ENCODE results near the gene MAGI1.

MAGI1 gene

GRCh38 chr3:65833761-65834505, 204.8 kb downstream of the MAGI1 start:
- Mint-ChIP-seq H3K36me3 (no peaks in the 10 kb centered on the region), H3K27ac (no peak overlapping the region), H3K4me3 (no peak overlapping the region), H3K27me3 (no peaks in the 10 kb centered on the region), H3K9me3 (peaks cover 2% of the 10 kb centered on the region), H3K4me1 (no peaks in the 10 kb centered on the region)
- no peak for ATAC-seq

GRCh38 chr3:65831733-65832425, 206.8 kb downstream of the MAGI1 start:
- no peak overlapping the region for H3K27ac Mint-ChIP-seq
- ATAC-seq, result no peak
- H3K4me3 Mint-ChIP-seq, result no peak overlapping the region
- no peaks in the 10 kb centered on the region for H3K4me1 Mint-ChIP-seq
- peaks cover 2% of the 10 kb centered on the region for H3K9me3 Mint-ChIP-seq
- H3K27me3 Mint-ChIP-seq, result no peaks in the 10 kb centered on the region
- no peaks in the 10 kb centered on the region for H3K36me3 Mint-ChIP-seq

DNA sequence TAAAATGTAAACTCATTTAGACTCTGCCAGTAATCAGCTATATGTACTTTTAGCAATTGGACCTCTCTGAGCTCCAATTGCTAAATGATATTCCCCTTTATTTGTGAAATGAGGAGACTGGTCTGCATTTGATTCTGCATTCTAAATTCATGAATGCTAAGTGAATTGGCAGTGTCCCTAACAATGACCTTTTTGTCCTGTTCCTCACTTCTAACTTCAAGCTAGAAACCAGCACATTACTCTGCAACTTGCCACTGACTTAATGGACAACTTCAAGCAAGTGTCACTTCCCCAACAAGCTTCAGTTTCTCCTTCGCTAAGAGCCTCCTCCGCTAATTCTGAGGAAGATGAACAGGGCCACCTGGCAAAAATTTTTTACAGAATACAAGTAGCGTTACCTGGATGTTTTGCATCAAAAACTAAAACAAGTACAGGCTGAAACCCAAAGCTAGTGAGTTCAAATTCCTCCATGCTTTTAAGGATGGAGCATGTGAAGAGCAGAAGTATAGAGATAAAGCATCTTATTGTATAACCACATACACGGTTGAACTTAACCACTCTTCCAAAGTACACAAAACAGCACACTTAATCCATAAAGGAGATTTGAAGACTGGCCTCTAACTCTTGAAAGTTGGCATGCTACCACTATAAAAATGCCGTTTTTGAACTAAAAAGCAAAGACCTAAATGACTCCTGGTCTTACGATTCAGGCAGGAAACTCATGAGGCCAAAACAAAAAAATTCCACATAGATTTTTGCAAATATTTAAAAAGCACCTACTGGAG, 207.6 kb downstream of the MAGI1 start:
- H3K9me3 Mint-ChIP-seq, result peaks cover 2% of the 10 kb centered on the region
- H3K4me3 Mint-ChIP-seq, result no peak overlapping the region
- H3K4me1 Mint-ChIP-seq, result no peaks in the 10 kb centered on the region
- no peak for ATAC-seq
- no peaks in the 10 kb centered on the region for H3K27me3 Mint-ChIP-seq
- no peak overlapping the region for H3K27ac Mint-ChIP-seq
- H3K36me3 Mint-ChIP-seq, result no peaks in the 10 kb centered on the region

GRCh38 chr3:65829228-65829627, 209.5 kb downstream of the MAGI1 start:
- Mint-ChIP-seq H3K27ac (no peak overlapping the region), H3K36me3 (no peaks in the 10 kb centered on the region), H3K4me3 (no peak overlapping the region), H3K4me1 (no peaks in the 10 kb centered on the region), H3K27me3 (no peaks in the 10 kb centered on the region), H3K9me3 (peaks cover 2% of the 10 kb centered on the region)
- no peak for ATAC-seq

DNA sequence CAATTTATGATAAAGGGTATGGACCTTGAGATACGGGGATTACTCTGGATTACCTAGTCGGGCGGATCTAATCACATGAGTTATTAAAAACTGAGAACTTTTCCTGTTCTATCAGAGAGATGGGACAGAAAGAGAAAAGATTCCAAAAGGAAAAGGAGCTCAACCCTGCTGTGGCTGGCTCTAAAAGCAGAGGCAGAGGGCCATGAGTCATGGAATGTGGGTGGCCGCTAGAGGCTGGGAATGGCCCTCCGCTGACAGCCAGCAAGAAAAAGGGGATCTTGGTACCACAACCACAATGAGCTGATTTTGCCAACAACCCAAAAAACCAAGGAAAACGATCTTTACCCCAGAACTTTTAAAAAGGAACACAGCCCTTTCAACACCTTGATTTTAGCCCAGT, 210.0 kb downstream of the MAGI1 start:
- no peak for ATAC-seq
- peaks cover 2% of the 10 kb centered on the region for H3K9me3 Mint-ChIP-seq
- no peaks in the 10 kb centered on the region for H3K4me1 Mint-ChIP-seq
- no peak overlapping the region for H3K4me3 Mint-ChIP-seq
- no peak overlapping the region for H3K27ac Mint-ChIP-seq
- H3K27me3 Mint-ChIP-seq, result no peaks in the 10 kb centered on the region
- no peaks in the 10 kb centered on the region for H3K36me3 Mint-ChIP-seq

DNA sequence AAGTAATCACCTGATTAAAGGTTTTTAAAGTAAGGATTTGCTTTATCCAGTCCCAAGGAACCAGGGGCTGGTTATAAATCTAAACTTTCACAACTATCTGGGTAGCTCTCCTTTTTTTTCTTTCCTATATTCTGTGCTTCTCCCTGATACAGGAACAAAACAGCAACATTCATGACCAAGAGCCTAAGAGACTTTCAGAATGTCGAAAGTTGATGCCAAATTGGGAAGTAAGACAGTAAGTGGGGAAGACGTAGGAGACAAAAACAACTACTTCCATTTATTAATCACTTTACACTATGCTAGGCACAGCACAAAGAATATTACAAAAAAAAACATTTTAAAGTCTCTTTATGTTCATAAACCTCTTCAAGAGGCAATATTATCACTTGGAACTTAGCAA, 211.6 kb downstream of the MAGI1 start:
- Mint-ChIP-seq H3K27me3 (no peaks in the 10 kb centered on the region), H3K27ac (no peak overlapping the region), H3K4me3 (no peak overlapping the region), H3K36me3 (no peaks in the 10 kb centered on the region), H3K9me3 (no peaks in the 10 kb centered on the region), H3K4me1 (no peaks in the 10 kb centered on the region)
- ATAC-seq, result no peak

GRCh38 chr3:65824166-65824565, 214.6 kb downstream of the MAGI1 start:
- Mint-ChIP-seq H3K9me3 (no peaks in the 10 kb centered on the region), H3K4me3 (no peak overlapping the region), H3K4me1 (no peaks in the 10 kb centered on the region), H3K27ac (no peak overlapping the region), H3K27me3 (no peaks in the 10 kb centered on the region), H3K36me3 (no peaks in the 10 kb centered on the region)
- ATAC-seq, result no peak

GRCh38 chr3:65820600-65820999, 218.1 kb downstream of the MAGI1 start:
- Mint-ChIP-seq H3K27ac (no peak overlapping the region), H3K9me3 (no peaks in the 10 kb centered on the region), H3K4me3 (no peak overlapping the region), H3K4me1 (no peaks in the 10 kb centered on the region), H3K36me3 (no peaks in the 10 kb centered on the region), H3K27me3 (no peaks in the 10 kb centered on the region)
- ATAC-seq, result no peak

- no peaks in the 10 kb centered on the region for H3K27me3 Mint-ChIP-seq
- no peak overlapping the region for H3K4me3 Mint-ChIP-seq
- H3K27ac Mint-ChIP-seq, result no peak overlapping the region
- H3K36me3 Mint-ChIP-seq, result no peaks in the 10 kb centered on the region
- no peaks in the 10 kb centered on the region for H3K9me3 Mint-ChIP-seq
- no peak for ATAC-seq
- no peaks in the 10 kb centered on the region for H3K4me1 Mint-ChIP-seq
These were observed 218.8 kb downstream of the MAGI1 start for GRCh38 chr3:65819896-65820295.

DNA sequence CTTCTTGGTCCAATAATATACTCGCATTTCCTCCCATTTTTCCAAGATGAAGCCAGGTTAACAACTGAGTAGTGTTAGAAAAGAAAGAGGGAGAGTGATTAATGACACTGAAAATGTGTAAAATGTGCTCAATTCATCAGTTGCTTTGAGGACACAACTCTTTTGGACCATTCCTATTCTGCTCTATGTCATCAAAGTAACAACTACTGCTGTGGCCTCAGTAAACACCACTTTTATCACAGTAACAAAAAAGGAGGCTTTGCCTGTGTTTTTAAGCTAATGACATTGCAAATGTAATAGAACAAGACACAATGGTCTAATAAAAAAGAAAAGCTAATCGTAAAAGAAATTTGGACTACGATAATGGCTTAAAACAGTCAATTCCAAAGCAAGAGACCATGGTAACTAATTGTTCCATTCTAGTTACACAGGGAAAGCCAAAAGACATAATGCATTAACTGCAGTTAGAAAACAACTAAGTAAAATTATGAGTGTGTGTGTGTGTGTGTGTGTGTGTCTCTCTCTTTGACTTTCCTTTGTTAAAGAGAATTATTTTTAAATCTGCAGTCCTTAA, 221.1 kb downstream of the MAGI1 start:
- Mint-ChIP-seq H3K36me3 (no peaks in the 10 kb centered on the region), H3K4me3 (no peak overlapping the region), H3K27ac (no peak overlapping the region), H3K4me1 (no peaks in the 10 kb centered on the region), H3K9me3 (no peaks in the 10 kb centered on the region), H3K27me3 (no peaks in the 10 kb centered on the region)
- no peak for ATAC-seq

DNA sequence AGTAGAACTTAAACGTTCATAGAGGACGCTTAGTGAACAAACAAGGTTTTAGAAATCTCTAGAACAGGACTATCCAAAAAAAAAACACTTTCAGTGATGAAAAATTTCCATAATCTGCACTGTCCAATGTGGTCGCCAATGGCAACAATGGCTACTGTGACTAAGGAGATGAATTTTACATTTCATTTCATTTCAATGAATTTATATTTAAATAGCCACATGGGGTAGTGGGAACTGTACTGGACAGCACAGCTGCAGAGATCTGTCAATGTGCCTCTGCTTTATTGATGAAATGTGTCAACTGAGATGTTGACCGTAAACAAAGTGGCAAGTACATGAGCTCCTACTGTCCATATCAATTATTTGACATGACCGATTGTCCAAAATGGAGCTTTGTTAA, 222.5 kb downstream of the MAGI1 start:
- no peak overlapping the region for H3K27ac Mint-ChIP-seq
- H3K4me1 Mint-ChIP-seq, result no peaks in the 10 kb centered on the region
- no peaks in the 10 kb centered on the region for H3K9me3 Mint-ChIP-seq
- no peaks in the 10 kb centered on the region for H3K27me3 Mint-ChIP-seq
- H3K4me3 Mint-ChIP-seq, result no peak overlapping the region
- H3K36me3 Mint-ChIP-seq, result no peaks in the 10 kb centered on the region
- no peak for ATAC-seq

DNA sequence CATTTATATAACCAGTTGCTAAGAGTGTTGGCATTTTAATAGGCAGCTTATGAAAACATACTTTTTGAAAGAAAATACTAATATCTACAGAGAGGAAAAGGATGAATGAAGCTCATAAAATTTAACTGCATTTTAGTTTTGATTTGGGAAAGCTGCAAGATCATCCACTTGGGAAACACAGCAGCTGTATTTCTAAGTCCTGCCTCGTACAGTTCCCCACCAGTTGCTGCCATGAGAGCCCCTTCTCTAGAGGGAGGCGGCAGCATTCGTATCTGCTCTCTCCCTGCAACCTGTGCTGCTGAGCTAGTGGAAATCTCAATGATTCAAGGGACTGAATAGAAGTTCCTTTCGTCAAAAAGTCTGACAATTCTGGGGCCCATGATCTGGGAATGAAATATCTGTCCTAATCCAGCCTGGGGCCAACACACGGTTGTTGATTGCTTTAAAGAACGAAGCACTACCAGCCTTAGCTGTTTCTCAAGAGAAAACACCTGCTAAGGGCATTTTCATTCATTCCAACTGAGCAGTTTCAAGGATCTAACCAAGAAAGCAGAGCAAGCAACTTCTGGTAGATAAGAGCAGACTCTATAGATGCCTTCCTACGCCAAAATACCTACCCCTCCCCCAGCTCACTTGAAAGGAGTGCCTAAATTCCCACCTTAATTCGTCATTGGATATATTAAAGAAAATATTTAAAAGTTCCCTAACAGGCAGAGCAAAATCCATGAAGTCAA, 223.7 kb downstream of the MAGI1 start:
- Mint-ChIP-seq H3K27ac (no peak overlapping the region), H3K27me3 (no peaks in the 10 kb centered on the region), H3K4me3 (no peak overlapping the region), H3K36me3 (no peaks in the 10 kb centered on the region), H3K4me1 (no peaks in the 10 kb centered on the region), H3K9me3 (peaks cover 2% of the 10 kb centered on the region)
- no peak for ATAC-seq

DNA sequence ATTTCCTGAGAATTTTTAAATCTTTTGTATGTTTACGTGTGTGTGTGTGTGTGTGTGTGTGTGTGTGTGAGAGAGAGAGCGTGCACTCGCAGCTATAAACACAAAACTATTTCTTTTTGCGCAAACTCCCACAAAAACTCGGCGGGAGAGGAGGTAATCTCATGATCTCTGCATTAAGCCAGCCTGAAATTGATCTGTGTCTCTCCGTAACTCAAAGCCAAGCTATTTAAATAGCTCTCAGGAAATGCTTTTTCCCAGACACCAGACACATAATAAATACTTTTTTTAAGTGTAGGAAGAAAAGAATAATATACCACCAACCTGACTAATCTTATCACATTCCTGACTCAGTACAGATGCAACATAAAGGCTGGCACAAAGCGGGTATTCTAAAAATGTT, 226.8 kb downstream of the MAGI1 start:
- H3K4me3 Mint-ChIP-seq, result no peak overlapping the region
- H3K4me1 Mint-ChIP-seq, result no peaks in the 10 kb centered on the region
- H3K27me3 Mint-ChIP-seq, result no peaks in the 10 kb centered on the region
- no peaks in the 10 kb centered on the region for H3K36me3 Mint-ChIP-seq
- H3K27ac Mint-ChIP-seq, result no peak overlapping the region
- ATAC-seq, result no peak
- H3K9me3 Mint-ChIP-seq, result peaks cover 6% of the 10 kb centered on the region

DNA sequence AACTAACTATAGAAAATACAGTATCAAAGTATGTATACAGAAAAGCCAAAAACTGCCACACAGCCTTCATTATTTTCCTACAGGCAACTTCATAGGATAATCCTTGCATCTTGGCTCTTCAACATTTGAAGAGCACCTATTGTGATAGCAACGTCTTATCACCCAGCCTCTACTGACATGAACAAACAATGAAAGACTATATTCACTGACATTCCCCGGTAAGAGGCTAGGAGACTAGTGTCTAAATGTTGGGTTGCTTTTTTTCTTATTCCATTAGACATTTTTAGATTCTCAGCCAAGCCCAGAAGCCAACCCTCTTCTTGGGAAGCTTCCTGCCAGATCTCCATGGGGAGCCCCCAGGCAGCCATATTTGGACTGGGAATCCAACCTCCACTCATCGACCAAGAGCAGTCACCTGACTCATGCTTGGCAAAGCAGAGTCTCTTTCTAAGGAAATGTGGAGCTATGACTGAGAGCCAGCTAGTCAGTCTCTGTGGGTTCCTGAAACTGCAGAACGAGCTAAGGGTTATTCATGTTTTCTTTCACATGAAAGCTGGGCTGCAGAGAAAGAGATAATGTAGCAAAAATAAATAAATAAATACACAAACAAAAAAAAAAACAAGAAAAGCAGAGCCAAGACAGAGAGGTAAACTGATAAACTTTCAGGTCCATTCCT, 227.5 kb downstream of the MAGI1 start:
- H3K4me3 Mint-ChIP-seq, result no peak overlapping the region
- ATAC-seq, result no peak
- no peak overlapping the region for H3K27ac Mint-ChIP-seq
- H3K4me1 Mint-ChIP-seq, result no peaks in the 10 kb centered on the region
- H3K9me3 Mint-ChIP-seq, result peaks cover 6% of the 10 kb centered on the region
- no peaks in the 10 kb centered on the region for H3K36me3 Mint-ChIP-seq
- no peaks in the 10 kb centered on the region for H3K27me3 Mint-ChIP-seq
